OCI-LY1 (cell line): ENCODE results near the gene CEMP1.

ENCODE experiments used
- EZH2 ChIP-seq: fragments of 200-600 bp; sonication (generic), shearing (Covaris generic); IDR thresholded peaks from 2 replicates; pipeline ENCODE4 v1.8.0; 2017; ENCODE audit warnings: borderline replicate concordance, mixed run types, mild to moderate bottlenecking, antibody characterized with exemption, low read length, moderate library complexity, mixed read lengths
- TF ChIP-seq, protein P1 (sequence below): fragments of 200-600 bp; sonication (generic), shearing (Covaris generic); IDR thresholded peaks from 2 replicates; pipeline ENCODE4 v1.5.1; 2017; ENCODE audit warnings: mild to moderate bottlenecking, antibody characterized with exemption, low read length, moderate library complexity, mixed read lengths

DNA sequence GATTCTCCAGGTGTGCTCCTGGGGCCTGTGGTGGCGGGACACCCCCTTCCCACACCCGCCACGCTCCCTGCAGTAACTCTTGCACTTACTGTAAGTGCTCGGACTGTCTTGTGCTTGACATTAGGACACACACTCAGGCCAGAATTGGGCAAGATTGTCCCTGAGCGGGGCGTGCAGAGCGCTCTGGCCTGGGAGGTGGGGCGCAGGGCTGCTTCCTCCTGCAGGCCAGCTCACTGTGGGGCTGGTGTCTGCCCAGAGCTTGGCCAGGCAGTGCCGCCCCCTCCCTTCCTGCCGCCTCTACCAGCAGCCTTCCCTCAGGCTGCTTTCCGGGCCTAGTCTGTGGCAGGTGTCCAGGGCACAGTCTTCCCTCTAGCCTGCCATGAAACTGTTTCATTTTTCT, 23.5 kb downstream of the CEMP1 start:
- TF ChIP-seq, protein P1, sequence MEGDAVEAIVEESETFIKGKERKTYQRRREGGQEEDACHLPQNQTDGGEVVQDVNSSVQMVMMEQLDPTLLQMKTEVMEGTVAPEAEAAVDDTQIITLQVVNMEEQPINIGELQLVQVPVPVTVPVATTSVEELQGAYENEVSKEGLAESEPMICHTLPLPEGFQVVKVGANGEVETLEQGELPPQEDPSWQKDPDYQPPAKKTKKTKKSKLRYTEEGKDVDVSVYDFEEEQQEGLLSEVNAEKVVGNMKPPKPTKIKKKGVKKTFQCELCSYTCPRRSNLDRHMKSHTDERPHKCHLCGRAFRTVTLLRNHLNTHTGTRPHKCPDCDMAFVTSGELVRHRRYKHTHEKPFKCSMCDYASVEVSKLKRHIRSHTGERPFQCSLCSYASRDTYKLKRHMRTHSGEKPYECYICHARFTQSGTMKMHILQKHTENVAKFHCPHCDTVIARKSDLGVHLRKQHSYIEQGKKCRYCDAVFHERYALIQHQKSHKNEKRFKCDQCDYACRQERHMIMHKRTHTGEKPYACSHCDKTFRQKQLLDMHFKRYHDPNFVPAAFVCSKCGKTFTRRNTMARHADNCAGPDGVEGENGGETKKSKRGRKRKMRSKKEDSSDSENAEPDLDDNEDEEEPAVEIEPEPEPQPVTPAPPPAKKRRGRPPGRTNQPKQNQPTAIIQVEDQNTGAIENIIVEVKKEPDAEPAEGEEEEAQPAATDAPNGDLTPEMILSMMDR, result no peak
- no peak for TF ChIP-seq EZH2
